AG04449 (cell line): ENCODE measurements around the gene FAM3C.

Experiments used
- CTCF ChIA-PET: fragments of 350-600 bp; formaldehyde crosslinking; extraction: SDS; loops from one replicate; lab custom pipeline; 2021; ENCODE audit warnings: antibody characterized with exemption; lab: Yijun Ruan, JAX
- POLR2A ChIA-PET: fragments of 400-600, 350-600 bp; formaldehyde crosslinking; extraction: SDS; loops from one replicate; lab custom pipeline; 2020; ENCODE audit warnings: antibody characterized with exemption, inconsistent platforms; lab: Yijun Ruan, JAX
- DNase-seq: peaks from one replicate; pipeline ENCODE4 v3.0.0-alpha.2; 2010; ENCODE audit warnings: low read depth, low spot score
- H3K4me3 ChIP-seq: 2 replicates; pipeline ENCODE4 v1.5.1; 2011; ENCODE audit warnings: low read depth, mild to moderate bottlenecking, control low read depth, low read length
- TF ChIP-seq, protein P1 (sequence below): IDR thresholded peaks from one replicate; pipeline ENCODE4 v1.5.1; 2011; ENCODE audit warnings: mild to moderate bottlenecking, moderate library complexity, low read length, control low read depth, inconsistent platforms; ENCODE audit not compliant: insufficient read depth; ENCODE audit errors: missing control alignments

FAM3C gene

GRCh38 chr7:121383235-121383910 lies 12.7 kb downstream of the FAM3C start:
- ChIA-PET CTCF (interaction anchor here (1.2 to 7.5 kb wide), 4 partner anchors 13 to 164 kb away, joined by 4 to 96 read pairs (median 13); partner anchors contain the start of gene FAM3C), POLR2A (no interaction called here)
- DNase-seq = no peak
- TF ChIP-seq, protein P1, sequence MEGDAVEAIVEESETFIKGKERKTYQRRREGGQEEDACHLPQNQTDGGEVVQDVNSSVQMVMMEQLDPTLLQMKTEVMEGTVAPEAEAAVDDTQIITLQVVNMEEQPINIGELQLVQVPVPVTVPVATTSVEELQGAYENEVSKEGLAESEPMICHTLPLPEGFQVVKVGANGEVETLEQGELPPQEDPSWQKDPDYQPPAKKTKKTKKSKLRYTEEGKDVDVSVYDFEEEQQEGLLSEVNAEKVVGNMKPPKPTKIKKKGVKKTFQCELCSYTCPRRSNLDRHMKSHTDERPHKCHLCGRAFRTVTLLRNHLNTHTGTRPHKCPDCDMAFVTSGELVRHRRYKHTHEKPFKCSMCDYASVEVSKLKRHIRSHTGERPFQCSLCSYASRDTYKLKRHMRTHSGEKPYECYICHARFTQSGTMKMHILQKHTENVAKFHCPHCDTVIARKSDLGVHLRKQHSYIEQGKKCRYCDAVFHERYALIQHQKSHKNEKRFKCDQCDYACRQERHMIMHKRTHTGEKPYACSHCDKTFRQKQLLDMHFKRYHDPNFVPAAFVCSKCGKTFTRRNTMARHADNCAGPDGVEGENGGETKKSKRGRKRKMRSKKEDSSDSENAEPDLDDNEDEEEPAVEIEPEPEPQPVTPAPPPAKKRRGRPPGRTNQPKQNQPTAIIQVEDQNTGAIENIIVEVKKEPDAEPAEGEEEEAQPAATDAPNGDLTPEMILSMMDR = no peak
- H3K4me3 ChIP-seq = no peak overlapping the region

DNA sequence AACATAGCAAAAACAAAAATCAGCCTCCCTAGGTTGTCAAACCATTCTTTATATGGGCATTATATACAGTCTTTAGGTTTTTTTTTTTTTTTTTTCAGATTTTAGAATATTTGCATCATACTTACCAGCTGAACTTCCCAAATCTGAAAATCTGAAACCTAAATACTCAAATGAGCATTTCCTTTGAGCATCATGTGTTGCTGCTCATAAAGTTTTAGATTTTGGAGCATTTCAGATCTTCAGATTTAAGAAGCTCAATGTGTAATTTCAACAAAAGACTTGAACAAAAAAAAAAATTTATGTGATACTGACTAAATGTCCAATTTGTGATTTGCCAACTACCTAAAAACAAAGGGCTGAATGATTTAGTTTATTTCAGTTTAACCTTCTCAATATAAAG lies 13.6 kb downstream of the FAM3C start:
- DNase-seq = no peak
- POLR2A ChIA-PET = no interaction called here

GRCh38 chr7:121379930-121380329 lies 16.2 kb downstream of the FAM3C start:
- DNase-seq = no peak
- no peak overlapping the region for H3K4me3 ChIP-seq
- ChIA-PET CTCF (interaction anchor here (0.8 to 4.4 kb wide), 7 partner anchors 10 to 614 kb away, joined by 3 to 31 read pairs (median 6); partner anchors contain the start of gene FAM3C), POLR2A (no interaction called here)
- TF ChIP-seq, protein P1 = no peak

More for the DNA sequence above, 13.6 kb downstream of the FAM3C start:
- TF ChIP-seq, protein P1 = no peak
- no peak overlapping the region for H3K4me3 ChIP-seq
- CTCF ChIA-PET = interaction anchor here (1.2 to 7.5 kb wide), 3 partner anchors 14 to 165 kb away, joined by 4 to 96 read pairs (median 21); partner anchors contain the start of gene FAM3C

DNA sequence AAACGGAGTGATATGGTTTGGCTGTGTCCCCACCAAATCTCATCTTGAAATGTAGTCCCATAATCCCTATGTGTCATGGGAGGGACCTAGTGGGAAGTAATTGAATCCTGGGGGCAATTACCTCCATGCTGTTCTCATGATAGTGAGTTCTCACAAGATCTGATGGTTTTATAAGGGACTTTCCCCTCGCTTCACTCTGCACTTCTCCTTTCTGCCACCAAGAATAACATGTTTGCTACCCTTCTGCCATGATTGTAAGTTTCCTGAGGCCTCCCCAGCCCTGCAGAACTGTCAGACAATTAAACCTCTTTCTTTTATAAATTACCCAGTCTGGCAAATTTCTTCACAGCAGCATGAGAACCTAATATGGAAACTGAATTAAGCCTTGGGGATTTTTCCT lies 19.1 kb downstream of the FAM3C start:
- TF ChIP-seq, protein P1 = no peak
- ChIA-PET CTCF (interaction anchor here (2.1 kb wide), 1 partner anchor 19 kb away, joined by 5 read pairs; the partner anchor contains the start of gene FAM3C), POLR2A (no interaction called here)
- no peak overlapping the region for H3K4me3 ChIP-seq
- no peak for DNase-seq

DNA sequence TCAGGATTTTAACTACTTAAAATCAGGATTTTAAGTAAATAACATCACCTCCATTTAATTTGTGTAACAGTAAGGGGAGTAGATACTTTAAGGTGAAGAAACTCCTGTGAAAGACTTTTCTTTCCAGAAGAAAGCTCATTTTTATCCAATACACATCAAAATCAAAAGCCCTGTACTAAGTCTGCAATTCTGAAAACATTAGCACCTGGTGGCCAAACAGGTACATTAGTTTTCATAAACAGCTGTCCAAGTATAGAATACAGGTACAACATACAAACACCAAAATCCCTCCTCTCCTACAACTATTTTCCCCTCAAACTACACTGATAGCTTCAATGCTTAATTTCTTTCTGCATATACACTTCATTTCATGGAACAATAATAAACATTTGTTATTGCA lies 22.9 kb downstream of the FAM3C start:
- no peak for DNase-seq
- TF ChIP-seq, protein P1 = no peak
- ChIA-PET POLR2A (no interaction called here), CTCF (interaction anchor here (0.6 to 9.3 kb wide), 7 partner anchors 12 to 581 kb away, joined by 3 to 226 read pairs (median 3); partner anchors contain the start of gene FAM3C)
- no peak overlapping the region for H3K4me3 ChIP-seq

- ChIA-PET POLR2A (no interaction called here), CTCF (interaction anchor here (0.9 to 9.3 kb wide), 8 partner anchors 11 to 176 kb away, joined by 3 to 226 read pairs (median 4); partner anchors contain the start of gene FAM3C)
- TF ChIP-seq, protein P1 = no peak
- no peak overlapping the region for H3K4me3 ChIP-seq
- DNase-seq = no peak
Observed at GRCh38 chr7:121372376-121373010, 23.6 kb downstream of the FAM3C start.
